GM23248 (cell line): Measurements from ENCODE around the gene IGSF3. TPM values are rescaled to one million over a fixed set of nuclear protein-coding genes. Genes with fewer than 3 reads are reported as not detected.

Experiments used
- DNase-seq: peaks from one replicate; pipeline ENCODE4 v3.0.0-alpha.2; 2015
- H2AFZ ChIP-seq: fragments of 200-600 bp; sonication (generic); 2 replicates; pipeline ENCODE4 v1.6.1; 2016; ENCODE audit warnings: antibody characterized with exemption
- H3F3A ChIP-seq: fragments of 200-600 bp; sonication (generic); 2 replicates; pipeline ENCODE4 v1.6.1; 2016; ENCODE audit warnings: mild to moderate bottlenecking, antibody characterized with exemption, mixed run types; ENCODE audit not compliant: insufficient read depth
- H3K27ac ChIP-seq: fragments of 200-600 bp; sonication (generic); 2 replicates; pipeline ENCODE4 v1.5.1; 2016; ENCODE audit warnings: mild to moderate bottlenecking
- H3K27me3 ChIP-seq: fragments of 200-600 bp; sonication (generic); replicated peaks from 2 replicates; pipeline ENCODE4 v1.6.1; 2016; ENCODE audit warnings: mild to moderate bottlenecking; ENCODE audit not compliant: insufficient read depth
- H3K36me3 ChIP-seq: fragments of 200-600 bp; sonication (generic); 2 replicates; pipeline ENCODE4 v1.6.1; 2016; ENCODE audit warnings: low read depth, mild to moderate bottlenecking
- H3K4me1 ChIP-seq: fragments of 200-600 bp; sonication (generic); 2 replicates; pipeline ENCODE4 v1.6.1; 2016; ENCODE audit warnings: mild to moderate bottlenecking; ENCODE audit not compliant: insufficient read depth
- H3K4me2 ChIP-seq: fragments of 200-600 bp; sonication (generic); one replicate; pipeline ENCODE4 v1.6.1; 2016; ENCODE audit warnings: mild to moderate bottlenecking; ENCODE audit not compliant: unreplicated experiment
- H3K4me3 ChIP-seq: fragments of 200-600 bp; sonication (generic); 2 replicates; pipeline ENCODE4 v1.5.1; 2016; ENCODE audit warnings: mild to moderate bottlenecking
- H3K79me2 ChIP-seq: fragments of 200-600 bp; sonication (generic); 2 replicates; pipeline ENCODE4 v1.6.1; 2016; ENCODE audit warnings: mild to moderate bottlenecking; ENCODE audit not compliant: insufficient read depth
- H3K9ac ChIP-seq: fragments of 200-600 bp; sonication (generic); 2 replicates; pipeline ENCODE4 v1.6.1; 2016; ENCODE audit warnings: mild to moderate bottlenecking
- H3K9me2 ChIP-seq: fragments of 200-600 bp; sonication (generic); 2 replicates; pipeline ENCODE4 v1.6.1; 2016; ENCODE audit warnings: mixed run types, mild to moderate bottlenecking, moderate library complexity; ENCODE audit not compliant: insufficient read depth
- H3K9me3 ChIP-seq: fragments of 200-600 bp; sonication (generic); one replicate; pipeline ENCODE4 v1.6.1; 2017; ENCODE audit warnings: low read depth
- H4K20me1 ChIP-seq: fragments of 200-600 bp; sonication (generic); 2 replicates; pipeline ENCODE4 v1.6.0; 2016; ENCODE audit not compliant: insufficient read depth
- EZH2 ChIP-seq: fragments of 200-600 bp; sonication (generic); IDR thresholded peaks from 2 replicates; pipeline ENCODE4 v1.6.1; 2018; ENCODE audit warnings: antibody characterized with exemption, mild to moderate bottlenecking; ENCODE audit not compliant: insufficient read depth, poor library complexity, severe bottlenecking
- EZH2phosphoT487 ChIP-seq: fragments of 200-600 bp; sonication (generic); IDR thresholded peaks from 2 replicates; pipeline ENCODE4 v1.6.1; 2018; ENCODE audit warnings: antibody characterized with exemption, moderate library complexity, mild to moderate bottlenecking, low read depth; ENCODE audit not compliant: insufficient read depth
- WGBS, 2 experiments: methylation state at CpG; one replicate each; pipeline ENCODE4 v1.1.6; 2015 to 2017; ENCODE audit warnings: low lambda C conversion rate in 2 of 2, low coverage in 1 of 2; ENCODE audit errors: missing lambda C conversion rate in 2 of 2; 5-methylcytosine and 5-hydroxymethylcytosine counted together
- in situ Hi-C: fragments of 300-500 bp; cut with MboI; formaldehyde crosslinking; loops from 2 replicates; pipeline ENCODE4 v1.15.0; 2020
- polyA plus RNA-seq: library from polyadenylated mRNA; unstranded; fragments of >200 nt; fragmentation: Nextera tagmentation; extraction: Ambion mirVana; gene quantifications from 2 replicates; pipeline ENCODE4 v1.2.1, GENCODE V29; 2016
- total RNA-seq: library from RNA; depleted of rRNA; stranded (reverse); fragments of >200 nt; shearing (Covaris generic); gene quantifications from 2 replicates; pipeline ENCODE4 v1.2.3, GENCODE V29; 2014

IGSF3 gene
- total and polyA plus RNA-seq, 2 experiments from 2014 or later: 0.08 to 0.22 TPM

- H2AFZ ChIP-seq: no peak overlapping the region
- H3K27ac ChIP-seq: no peak overlapping the region
- no peaks in the 10 kb centered on the region for H3K36me3 ChIP-seq
- peaks cover 12% of the 10 kb centered on the region for H3K4me1 ChIP-seq
- in situ Hi-C loops: no loop called here
- 90 to 92% methylated on average over 7 of the region's 7 CpGs for WGBS, 2 experiments
- no peaks in the 10 kb centered on the region for H3K9me3 ChIP-seq
- no peaks in the 10 kb centered on the region for H3K9me2 ChIP-seq
- no peaks in the 10 kb centered on the region for H3F3A ChIP-seq
- no peak for DNase-seq
- TF ChIP-seq EZH2 (no peak), EZH2phosphoT487 (no peak)
- H3K4me3 ChIP-seq: no peak overlapping the region
- no peaks in the 10 kb centered on the region for H3K79me2 ChIP-seq
- no peaks in the 10 kb centered on the region for H4K20me1 ChIP-seq
- no peak overlapping the region for H3K9ac ChIP-seq
- no peaks in the 10 kb centered on the region for H3K27me3 ChIP-seq
- no peak overlapping the region for H3K4me2 ChIP-seq
These were observed 18.6 kb upstream of the IGSF3 start for GRCh38 chr1:116686175-116686574.

- Histone ChIP-seq H4K20me1 (no peaks in the 10 kb centered on the region), H3K9me2 (no peaks in the 10 kb centered on the region), H3K27ac (no peak overlapping the region), H3K9me3 (no peaks in the 10 kb centered on the region), H3K36me3 (no peaks in the 10 kb centered on the region), H3K4me2 (no peak overlapping the region), H3K4me1 (peaks cover 12% of the 10 kb centered on the region), H3K27me3 (no peaks in the 10 kb centered on the region; the same call in 1 of the 2 replicates), H2AFZ (no peak overlapping the region), H3F3A (no peaks in the 10 kb centered on the region), H3K4me3 (no peak overlapping the region), H3K9ac (no peak overlapping the region), H3K79me2 (no peaks in the 10 kb centered on the region)
- in situ Hi-C loops: no loop called here
- WGBS, 2 experiments: 48 to 63% methylated on average over 2 of the region's 2 CpGs
- DNase-seq: no peak
- no peak for TF ChIP-seq EZH2phosphoT487
- TF ChIP-seq EZH2: no peak
These were observed 17.0 kb upstream of the IGSF3 start for GRCh38 chr1:116684575-116684974.

- H3K9me3 ChIP-seq: no peaks in the 10 kb centered on the region
- DNase-seq: no peak
- H3K9ac ChIP-seq: no peak overlapping the region
- 56% methylated on average over 4 of the region's 4 CpGs for WGBS, 2 experiments
- in situ Hi-C loops: no loop called here
- peaks cover 10% of the 10 kb centered on the region for H3K4me1 ChIP-seq
- H2AFZ ChIP-seq: no peak overlapping the region
- TF ChIP-seq EZH2phosphoT487: no peak
- TF ChIP-seq EZH2: no peak
- H3K79me2 ChIP-seq: no peaks in the 10 kb centered on the region
- no peak overlapping the region for H3K4me2 ChIP-seq
- no peaks in the 10 kb centered on the region for H3F3A ChIP-seq
- no peaks in the 10 kb centered on the region; the same call in 1 of the 2 replicates for H3K27me3 ChIP-seq
- no peak overlapping the region for H3K4me3 ChIP-seq
- no peaks in the 10 kb centered on the region for H3K36me3 ChIP-seq
- H3K9me2 ChIP-seq: no peaks in the 10 kb centered on the region
- H3K27ac ChIP-seq: no peak overlapping the region
- H4K20me1 ChIP-seq: no peaks in the 10 kb centered on the region
These were observed 15.2 kb upstream of the IGSF3 start for GRCh38 chr1:116682641-116683221.

- 45 to 58% methylated on average over 1 of the region's 1 CpG for WGBS, 2 experiments
- H3K4me2 ChIP-seq: no peak overlapping the region
- H3K9me2 ChIP-seq: no peaks in the 10 kb centered on the region
- no peak overlapping the region for H3K9ac ChIP-seq
- DNase-seq: no peak
- no peak overlapping the region for H3K27ac ChIP-seq
- H3K79me2 ChIP-seq: no peaks in the 10 kb centered on the region
- H3K27me3 ChIP-seq: no peaks in the 10 kb centered on the region; the same call in 1 of the 2 replicates
- H2AFZ ChIP-seq: no peak overlapping the region
- no peak overlapping the region for H3K4me3 ChIP-seq
- no peaks in the 10 kb centered on the region for H4K20me1 ChIP-seq
- TF ChIP-seq EZH2 (no peak), EZH2phosphoT487 (no peak)
- in situ Hi-C loops: no loop called here
- no peaks in the 10 kb centered on the region for H3K36me3 ChIP-seq
- no peaks in the 10 kb centered on the region for H3K9me3 ChIP-seq
- H3F3A ChIP-seq: no peaks in the 10 kb centered on the region
- no peaks in the 10 kb centered on the region for H3K4me1 ChIP-seq
These were observed 13.9 kb upstream of the IGSF3 start for GRCh38 chr1:116681343-116681899.
